GM12872 (cell line): ENCODE measurements around the gene PAGR1.

ENCODE experiments used
- CTCF ChIP-seq: IDR thresholded peaks from 3 replicates; pipeline ENCODE4 v1.5.1; 2011; ENCODE audit warnings: low read depth, mild to moderate bottlenecking, low read length, moderate library complexity; ENCODE audit not compliant: insufficient read depth

Gene PAGR1

GRCh38 chr16:29821643-29822115 lies 5.7 kb downstream of the PAGR1 start:
- TF ChIP-seq CTCF, result no peak

- no peak for TF ChIP-seq CTCF
Measured at GRCh38 chr16:29824589-29825144, 8.7 kb downstream of the PAGR1 start.

- no peak for TF ChIP-seq CTCF
Measured at GRCh38 chr16:29825145-29826044, 9.4 kb downstream of the PAGR1 start.

GRCh38 chr16:29826342-29826695 lies 10.4 kb downstream of the PAGR1 start:
- no peak for TF ChIP-seq CTCF

- TF ChIP-seq CTCF, result no peak
Measured at GRCh38 chr16:29830774-29831173, 14.8 kb downstream of the PAGR1 start.

- TF ChIP-seq CTCF, result no peak
Measured at GRCh38 chr16:29831490-29831889, 15.5 kb downstream of the PAGR1 start.

GRCh38 chr16:29834079-29834478 lies 18.1 kb downstream of the PAGR1 start:
- TF ChIP-seq CTCF, result no peak
